Small intestine (tissue), 7 donors: ENCODE results near the gene LHFPL6. TPM values are rescaled to one million over a fixed set of nuclear protein-coding genes. Genes with fewer than 3 reads are reported as not detected.

Experiments
- DNase-seq, 2 donors: peaks; one replicate each; pipeline versions ENCODE4 v3.0.0 to v3.0.0-alpha.2; 2013
- FAIRE-seq: peaks from 2 replicates; lab custom pipeline; 2012; peaks lifted over from hg19 to GRCh38; lab: Jason Lieb, UNC
- H3K27ac ChIP-seq, 3 donors: one replicate each; pipeline ENCODE4 v1.5.1; 2013; ENCODE audit warnings: low read length in 2 of 3, mild to moderate bottlenecking in 2 of 3, control low read depth in 1 of 3, inconsistent platforms in 1 of 3, low read depth in 1 of 3, moderate library complexity in 1 of 3
- H3K27me3 ChIP-seq, 3 donors: one replicate each; pipeline ENCODE4 v1.6.1; 2013; ENCODE audit warnings: low read length in 3 of 3, inconsistent platforms in 1 of 3; ENCODE audit not compliant: control insufficient read depth in 3 of 3, insufficient read depth in 3 of 3
- H3K36me3 ChIP-seq, 3 donors: one replicate each; pipeline ENCODE4 v1.6.1; 2013; ENCODE audit warnings: low read length in 3 of 3, inconsistent platforms in 1 of 3, low read depth in 1 of 3, mild to moderate bottlenecking in 1 of 3, moderate library complexity in 1 of 3; ENCODE audit not compliant: control insufficient read depth in 3 of 3, insufficient read depth in 2 of 3
- H3K4me1 ChIP-seq, 3 donors: one replicate each; pipeline ENCODE4 v1.6.1; 2013; ENCODE audit warnings: low read length in 2 of 3, inconsistent platforms in 1 of 3, low read depth in 1 of 3, mild to moderate bottlenecking in 1 of 3, moderate library complexity in 1 of 3; ENCODE audit not compliant: control insufficient read depth in 3 of 3, insufficient read depth in 2 of 3
- H3K4me3 ChIP-seq, 3 donors: one replicate each; pipeline ENCODE4 v1.5.1; 2013; ENCODE audit warnings: low read length in 3 of 3, control low read depth in 1 of 3, inconsistent platforms in 1 of 3, low read depth in 1 of 3, mild to moderate bottlenecking in 1 of 3, moderate library complexity in 1 of 3
- H3K9me3 ChIP-seq, 2 donors: one replicate each; pipeline ENCODE4 v1.6.1; 2013; ENCODE audit warnings: low read depth in 1 of 2, low read length in 1 of 2; ENCODE audit not compliant: control insufficient read depth in 2 of 2, insufficient read depth in 1 of 2
- WGBS, 3 donors: extraction: QIAGEN DNeasy Blood & Tissue Kit; methylation state at CpG; one replicate each; pipeline ENCODE4 v1.1.7; 2013; 5-methylcytosine and 5-hydroxymethylcytosine counted together
- polyA plus RNA-seq, 4 donors: library from polyadenylated mRNA; stranded (reverse) in 3 of 4; unstranded in 1 of 4; fragments of 200-250 nt in 3 of 4; fragments of 120-200 nt in 1 of 4; gene quantifications; one replicate each; pipeline versions ENCODE4 v1.2.1 to v1.2.3, GENCODE V29; 2013
- donor health status: healthy with polysubstance abuse.
- donor health status: control.
- donor health status: control.
- donor health status: Bipolar disorder and iron deficiency.
- donor health status: healthy.

The LHFPL6 gene
- polyA plus RNA-seq, 4 donors: 0.22 to 19.9 (median 5.1) TPM

- 63 to 87% (median 75%) methylated on average over 11 of the region's 11 CpGs for WGBS, 3 donors
- H3K27ac ChIP-seq: no peak overlapping the region
- DNase-seq: no peak
Observed at GRCh38 chr13:39397226-39397895, 205.6 kb downstream of the LHFPL6 start.

GRCh38 chr13:39394796-39395678, 208.0 kb downstream of the LHFPL6 start:
- Histone ChIP-seq H3K36me3 (no peaks in the 10 kb centered on the region), H3K27me3 (no peaks in the 10 kb centered on the region), H3K4me3 (no peak overlapping the region), H3K27ac (no peak overlapping the region), H3K9me3 (no peaks in the 10 kb centered on the region), H3K4me1 (peaks cover 0 to 3% (median 0%) of the 10 kb centered on the region in 3 donors)
- 52 to 58% (median 52%) methylated on average over 13 of the region's 13 CpGs for WGBS, 3 donors
- FAIRE-seq (no peak), DNase-seq (no peak)

More at GRCh38 chr13:39397226-39397895, 205.6 kb downstream of the LHFPL6 start:
- Histone ChIP-seq H3K27me3 (no peaks in the 10 kb centered on the region), H3K4me3 (no peak overlapping the region), H3K4me1 (peaks cover 0 to 3% (median 0%) of the 10 kb centered on the region in 3 donors), H3K9me3 (no peaks in the 10 kb centered on the region), H3K36me3 (no peaks in the 10 kb centered on the region)
- no peak for FAIRE-seq

- Histone ChIP-seq H3K27me3 (no peaks in the 10 kb centered on the region), H3K27ac (no peak overlapping the region), H3K36me3 (no peaks in the 10 kb centered on the region), H3K4me3 (no peak overlapping the region), H3K4me1 (peaks cover 0 to 3% (median 0%) of the 10 kb centered on the region in 3 donors), H3K9me3 (no peaks in the 10 kb centered on the region)
- FAIRE-seq (no peak), DNase-seq (no peak)
- 80 to 89% (median 82%) methylated on average over 2 of the region's 2 CpGs for WGBS, 3 donors
Observed at GRCh38 chr13:39391761-39392160, 211.2 kb downstream of the LHFPL6 start.

- 64 to 79% (median 70%) methylated on average over 5 of the region's 5 CpGs for WGBS, 3 donors
Observed at GRCh38 chr13:39389013-39389412, 214.0 kb downstream of the LHFPL6 start.

GRCh38 chr13:39385621-39386231, 217.3 kb downstream of the LHFPL6 start:
- DNase-seq: no peak

More at GRCh38 chr13:39389013-39389412, 214.0 kb downstream of the LHFPL6 start:
- Histone ChIP-seq H3K27me3 (no peaks in the 10 kb centered on the region), H3K4me3 (no peak overlapping the region), H3K9me3 (no peaks in the 10 kb centered on the region), H3K27ac (no peak overlapping the region), H3K36me3 (no peaks in the 10 kb centered on the region), H3K4me1 (no peaks in the 10 kb centered on the region)
- FAIRE-seq: no peak
- no peak for DNase-seq

GRCh38 chr13:39385154-39385553, 217.8 kb downstream of the LHFPL6 start:
- H3K27ac ChIP-seq: no peak overlapping the region
- no peaks in the 10 kb centered on the region for H3K4me1 ChIP-seq
- DNase-seq: no peak
- no peak for FAIRE-seq
- WGBS, 3 donors: 88 to 91% (median 91%) methylated on average over 4 of the region's 4 CpGs
- H3K4me3 ChIP-seq: no peak overlapping the region
- no peaks in the 10 kb centered on the region for H3K9me3 ChIP-seq
- H3K36me3 ChIP-seq: no peaks in the 10 kb centered on the region
- no peaks in the 10 kb centered on the region for H3K27me3 ChIP-seq

More at GRCh38 chr13:39385621-39386231, 217.3 kb downstream of the LHFPL6 start:
- Histone ChIP-seq H3K9me3 (no peaks in the 10 kb centered on the region), H3K27me3 (no peaks in the 10 kb centered on the region), H3K4me1 (no peaks in the 10 kb centered on the region), H3K27ac (no peak overlapping the region), H3K4me3 (no peak overlapping the region), H3K36me3 (no peaks in the 10 kb centered on the region)
- FAIRE-seq: no peak
- 44 to 48% (median 48%) methylated on average over 3 of the region's 3 CpGs for WGBS, 3 donors

- no peaks in the 10 kb centered on the region for H3K36me3 ChIP-seq
- no peaks in the 10 kb centered on the region for H3K4me1 ChIP-seq
- no peaks in the 10 kb centered on the region for H3K9me3 ChIP-seq
- WGBS, 3 donors: 85 to 95% (median 89%) methylated on average over 2 of the region's 2 CpGs
- no peak for FAIRE-seq
- H3K27ac ChIP-seq: no peak overlapping the region
- H3K27me3 ChIP-seq: no peaks in the 10 kb centered on the region
- DNase-seq: no peak
- H3K4me3 ChIP-seq: no peak overlapping the region
Observed at GRCh38 chr13:39381456-39381855, 221.5 kb downstream of the LHFPL6 start.
